K562 (cell line): ENCODE results near the gene ANKRD16. TPM values are rescaled to one million over a fixed set of nuclear protein-coding genes. Genes with fewer than 3 reads are reported as not detected.
A peak's percentile ranks its signal among the peaks of the same experiment; 100 is the strongest.

Source experiments
- CBFA2T2 ChIP-seq: fragments of 450-650 bp; conservative IDR thresholded peaks from 2 replicates; pipeline ENCODE4 v1.6.1; 2017; ENCODE audit warnings: mild to moderate bottlenecking
- CBFA2T3 ChIP-seq: fragments of 450-650 bp; IDR thresholded peaks from 2 replicates; pipeline ENCODE4 v1.6.1; 2017
- CCAR2 ChIP-seq: fragments of 200-400 bp; formaldehyde crosslinking; IDR thresholded peaks from 2 replicates; pipeline ENCODE4 v1.6.1; 2017; ENCODE audit warnings: mild to moderate bottlenecking, low read depth, low read length
- CHCHD3 ChIP-seq: fragments of 250-450 bp; sonication (Bioruptor Pico); IDR thresholded peaks from 2 replicates; pipeline ENCODE4 v2.1.2; 2022; ENCODE audit warnings: mild to moderate bottlenecking
- GATA2 ChIP-seq: sonication (generic); formaldehyde crosslinking; IDR thresholded peaks from 2 replicates; pipeline ENCODE4 v1.4.0; 2020; ENCODE audit warnings: mild to moderate bottlenecking, missing genetic modification reagents
- HNRNPL ChIP-seq: fragments of 200-400 bp; formaldehyde crosslinking; IDR thresholded peaks from 2 replicates; pipeline ENCODE4 v1.6.1; 2017; ENCODE audit warnings: low read depth, mild to moderate bottlenecking, low read length
- MAFG ChIP-seq: fragments of 450-650 bp; conservative IDR thresholded peaks from 2 replicates; pipeline ENCODE4 v1.6.1; 2016; ENCODE audit warnings: missing genetic modification characterization, missing compliant biosample characterization
- POU5F1 ChIP-seq: fragments of 150-350 bp; IDR thresholded peaks from 2 replicates; pipeline ENCODE4 v1.6.1; 2014; ENCODE audit warnings: borderline replicate concordance, low read length, low read depth, mild to moderate bottlenecking; ENCODE audit not compliant: partially characterized antibody
- PPARD ChIP-seq: fragments of 250-450 bp; sonication (Bioruptor Pico); IDR thresholded peaks from 2 replicates; pipeline ENCODE4 v1.8.0; 2022; ENCODE audit warnings: inconsistent platforms, mild to moderate bottlenecking, moderate library complexity
- RAD51 ChIP-seq: fragments of 450-650 bp; IDR thresholded peaks from 2 replicates; pipeline ENCODE4 v1.7.1; 2016; ENCODE audit warnings: low read depth, mild to moderate bottlenecking, borderline replicate concordance
- RBM17 ChIP-seq: fragments of 200-400 bp; formaldehyde crosslinking; IDR thresholded peaks from 2 replicates; pipeline ENCODE4 v1.6.1; 2017; ENCODE audit warnings: low read depth, mild to moderate bottlenecking, low read length, borderline replicate concordance
- RNF2 ChIP-seq: sonication (generic); IDR thresholded peaks from 2 replicates; pipeline ENCODE4 v1.6.1; 2016
- TCF3 ChIP-seq: sonication (generic); formaldehyde crosslinking; IDR thresholded peaks from 2 replicates; pipeline ENCODE4 v1.4.0; 2020; ENCODE audit warnings: mild to moderate bottlenecking, missing genetic modification reagents
- TRIM24 ChIP-seq, 2 experiments: fragments of 450-650 bp; IDR thresholded peaks; 2 replicates each; pipeline ENCODE4 v1.6.1; 2016
- ZBTB7A ChIP-seq: IDR thresholded peaks from 2 replicates; pipeline ENCODE4 v1.6.1; 2011; ENCODE audit warnings: low read depth, mild to moderate bottlenecking, low read length, moderate library complexity, borderline replicate concordance; ENCODE audit not compliant: control insufficient read depth
- ZFP91 ChIP-seq: sonication (generic); formaldehyde crosslinking; IDR thresholded peaks from 2 replicates; pipeline ENCODE4 v1.8.0; 2022; ENCODE audit warnings: mild to moderate bottlenecking, missing genetic modification reagents
- ZNF134 ChIP-seq: fragments of 250-450 bp; sonication (Bioruptor Pico); conservative IDR thresholded peaks from 2 replicates; pipeline ENCODE4 v1.4.0; 2020
- ZNF507 ChIP-seq: conservative IDR thresholded peaks from 2 replicates; pipeline ENCODE4 v1.6.1; 2017; ENCODE audit warnings: missing genetic modification characterization, missing compliant biosample characterization
- polyA plus RNA-seq, 8 experiments: library from polyadenylated mRNA; depleted of rRNA in 4 of 8; stranded (reverse) in 5 of 8; unstranded in 3 of 8; fragments of >200 nt; fragmentation: Nextera tagmentation in 2 of 8; fragmentation: Illumina TruSeq in 1 of 8; extraction: Ambion mirVana in 2 of 8; extraction: Trizol in 1 of 8; gene quantifications; 2 replicates each; pipeline versions ENCODE4 v1.2.1 to v1.2.3, GENCODE V29; 2011 to 2014; ENCODE audit warnings: inconsistent platforms in 1 of 8, missing spikeins in 1 of 8
- total RNA-seq, 7 experiments: library from RNA; depleted of rRNA in 6 of 7; stranded (reverse); fragments of >200 nt in 6 of 7; fragmentation: Illumina TruSeq in 2 of 7; extraction: Trizol in 2 of 7; gene quantifications; 2 replicates each; pipeline versions ENCODE4 v1.2.1 to v1.2.3, GENCODE V29; 2011 to 2021; ENCODE audit warnings: low replicate concordance in 1 of 7
- TF ChIP-seq, protein P1 (sequence below): fragments of 450-650 bp; IDR thresholded peaks from 2 replicates; pipeline ENCODE4 v1.6.1; 2016; ENCODE audit warnings: mild to moderate bottlenecking
- TF ChIP-seq, protein P2 (sequence below): fragments of 250-450 bp; sonication (Bioruptor Pico); IDR thresholded peaks from 2 replicates; pipeline ENCODE4 v1.4.0; 2020; ENCODE audit warnings: mild to moderate bottlenecking, moderate library complexity
- TF ChIP-seq, protein P3 (sequence below): fragments of 250-450 bp; sonication (Bioruptor Pico); IDR thresholded peaks from 2 replicates; pipeline ENCODE4 v1.9.0; 2021; ENCODE audit warnings: mild to moderate bottlenecking, inconsistent platforms
- TF ChIP-seq, protein P4 (sequence below): fragments of 250-450 bp; sonication (Bioruptor Pico); IDR thresholded peaks from 2 replicates; pipeline ENCODE4 v1.8.0; 2021; ENCODE audit warnings: mild to moderate bottlenecking, moderate library complexity

Gene ANKRD16
- total and polyA plus RNA-seq, 9 of the 15 experiments (the other 6 are each of a cell fraction or from before 2014, with no cell fraction given), result 1.5 to 16.0 (median 9.5) TPM

DNA sequence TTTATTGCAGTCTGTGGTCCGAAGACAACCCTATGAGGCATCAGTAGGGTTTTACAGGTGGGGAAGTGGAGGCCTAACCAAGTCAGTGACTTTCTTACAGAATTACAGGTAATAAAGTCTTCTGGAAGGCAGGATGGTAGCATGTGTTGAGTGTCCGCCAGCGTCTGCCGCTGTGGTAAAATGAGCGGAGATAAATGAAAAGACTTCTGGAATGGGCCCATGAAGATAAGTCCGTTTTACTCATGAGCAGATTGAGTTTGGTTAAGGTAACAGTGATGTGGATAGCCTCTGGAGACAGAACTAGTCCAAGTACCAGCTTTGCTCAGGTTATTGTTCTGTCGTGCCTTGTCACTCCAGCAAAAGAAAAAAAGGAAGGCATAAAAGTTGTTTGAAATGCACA lies 1.3 kb upstream of the ANKRD16 start (continued):
- peak; percentile 49 for TF ChIP-seq CBFA2T3
- TF ChIP-seq ZFP91 (CRISPR knock-in tag), result no peak
- no peak for TF ChIP-seq RBM17
- TF ChIP-seq GATA2 (CRISPR knock-in tag), result no peak
- TF ChIP-seq RNF2, result no peak
- no peak for TF ChIP-seq CHCHD3 (CRISPR knock-in tag)
- TF ChIP-seq TRIM24 (IDR thresholded peaks at IDR 0.05), result no peak
- TF ChIP-seq CCAR2, result no peak
- no peak for TF ChIP-seq ZNF507 (tag)
- TF ChIP-seq, protein P1, sequence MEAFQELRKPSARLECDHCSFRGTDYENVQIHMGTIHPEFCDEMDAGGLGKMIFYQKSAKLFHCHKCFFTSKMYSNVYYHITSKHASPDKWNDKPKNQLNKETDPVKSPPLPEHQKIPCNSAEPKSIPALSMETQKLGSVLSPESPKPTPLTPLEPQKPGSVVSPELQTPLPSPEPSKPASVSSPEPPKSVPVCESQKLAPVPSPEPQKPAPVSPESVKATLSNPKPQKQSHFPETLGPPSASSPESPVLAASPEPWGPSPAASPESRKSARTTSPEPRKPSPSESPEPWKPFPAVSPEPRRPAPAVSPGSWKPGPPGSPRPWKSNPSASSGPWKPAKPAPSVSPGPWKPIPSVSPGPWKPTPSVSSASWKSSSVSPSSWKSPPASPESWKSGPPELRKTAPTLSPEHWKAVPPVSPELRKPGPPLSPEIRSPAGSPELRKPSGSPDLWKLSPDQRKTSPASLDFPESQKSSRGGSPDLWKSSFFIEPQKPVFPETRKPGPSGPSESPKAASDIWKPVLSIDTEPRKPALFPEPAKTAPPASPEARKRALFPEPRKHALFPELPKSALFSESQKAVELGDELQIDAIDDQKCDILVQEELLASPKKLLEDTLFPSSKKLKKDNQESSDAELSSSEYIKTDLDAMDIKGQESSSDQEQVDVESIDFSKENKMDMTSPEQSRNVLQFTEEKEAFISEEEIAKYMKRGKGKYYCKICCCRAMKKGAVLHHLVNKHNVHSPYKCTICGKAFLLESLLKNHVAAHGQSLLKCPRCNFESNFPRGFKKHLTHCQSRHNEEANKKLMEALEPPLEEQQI, result no peak
- TF ChIP-seq, protein P2, sequence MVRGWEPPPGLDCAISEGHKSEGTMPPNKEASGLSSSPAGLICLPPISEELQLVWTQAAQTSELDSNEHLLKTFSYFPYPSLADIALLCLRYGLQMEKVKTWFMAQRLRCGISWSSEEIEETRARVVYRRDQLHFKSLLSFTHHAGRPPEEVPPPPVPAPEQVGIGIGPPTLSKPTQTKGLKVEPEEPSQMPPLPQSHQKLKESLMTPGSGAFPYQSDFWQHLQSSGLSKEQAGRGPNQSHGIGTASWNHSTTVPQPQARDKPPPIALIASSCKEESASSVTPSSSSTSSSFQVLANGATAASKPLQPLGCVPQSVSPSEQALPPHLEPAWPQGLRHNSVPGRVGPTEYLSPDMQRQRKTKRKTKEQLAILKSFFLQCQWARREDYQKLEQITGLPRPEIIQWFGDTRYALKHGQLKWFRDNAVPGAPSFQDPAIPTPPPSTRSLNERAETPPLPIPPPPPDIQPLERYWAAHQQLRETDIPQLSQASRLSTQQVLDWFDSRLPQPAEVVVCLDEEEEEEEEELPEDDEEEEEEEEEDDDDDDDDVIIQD (CRISPR knock-in tag), result no peak
- TF ChIP-seq, protein P3, sequence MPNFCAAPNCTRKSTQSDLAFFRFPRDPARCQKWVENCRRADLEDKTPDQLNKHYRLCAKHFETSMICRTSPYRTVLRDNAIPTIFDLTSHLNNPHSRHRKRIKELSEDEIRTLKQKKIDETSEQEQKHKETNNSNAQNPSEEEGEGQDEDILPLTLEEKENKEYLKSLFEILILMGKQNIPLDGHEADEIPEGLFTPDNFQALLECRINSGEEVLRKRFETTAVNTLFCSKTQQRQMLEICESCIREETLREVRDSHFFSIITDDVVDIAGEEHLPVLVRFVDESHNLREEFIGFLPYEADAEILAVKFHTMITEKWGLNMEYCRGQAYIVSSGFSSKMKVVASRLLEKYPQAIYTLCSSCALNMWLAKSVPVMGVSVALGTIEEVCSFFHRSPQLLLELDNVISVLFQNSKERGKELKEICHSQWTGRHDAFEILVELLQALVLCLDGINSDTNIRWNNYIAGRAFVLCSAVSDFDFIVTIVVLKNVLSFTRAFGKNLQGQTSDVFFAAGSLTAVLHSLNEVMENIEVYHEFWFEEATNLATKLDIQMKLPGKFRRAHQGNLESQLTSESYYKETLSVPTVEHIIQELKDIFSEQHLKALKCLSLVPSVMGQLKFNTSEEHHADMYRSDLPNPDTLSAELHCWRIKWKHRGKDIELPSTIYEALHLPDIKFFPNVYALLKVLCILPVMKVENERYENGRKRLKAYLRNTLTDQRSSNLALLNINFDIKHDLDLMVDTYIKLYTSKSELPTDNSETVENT, result no peak
- TF ChIP-seq MAFG (tag), result no peak
- no peak for TF ChIP-seq POU5F1
- peak; percentile 39; the same call in 1 of the 2 replicates for TF ChIP-seq CBFA2T2
- peak; percentile 44; the same call in 1 of the 2 replicates for TF ChIP-seq TCF3
- no peak for TF ChIP-seq PPARD
- TF ChIP-seq HNRNPL, result no peak
- TF ChIP-seq ZNF134 (CRISPR knock-in tag), result no peak
- TF ChIP-seq ZBTB7A, result no peak
- no peak for TF ChIP-seq RAD51
- TF ChIP-seq, protein P4, sequence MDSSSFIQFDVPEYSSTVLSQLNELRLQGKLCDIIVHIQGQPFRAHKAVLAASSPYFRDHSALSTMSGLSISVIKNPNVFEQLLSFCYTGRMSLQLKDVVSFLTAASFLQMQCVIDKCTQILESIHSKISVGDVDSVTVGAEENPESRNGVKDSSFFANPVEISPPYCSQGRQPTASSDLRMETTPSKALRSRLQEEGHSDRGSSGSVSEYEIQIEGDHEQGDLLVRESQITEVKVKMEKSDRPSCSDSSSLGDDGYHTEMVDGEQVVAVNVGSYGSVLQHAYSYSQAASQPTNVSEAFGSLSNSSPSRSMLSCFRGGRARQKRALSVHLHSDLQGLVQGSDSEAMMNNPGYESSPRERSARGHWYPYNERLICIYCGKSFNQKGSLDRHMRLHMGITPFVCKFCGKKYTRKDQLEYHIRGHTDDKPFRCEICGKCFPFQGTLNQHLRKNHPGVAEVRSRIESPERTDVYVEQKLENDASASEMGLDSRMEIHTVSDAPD (CRISPR knock-in tag), result no peak
